GM12878 (cell line): ENCODE measurements around the gene ANXA4. TPM values are rescaled to one million over a fixed set of nuclear protein-coding genes. Genes with fewer than 3 reads are reported as not detected.
A peak's percentile ranks its signal among the peaks of the same experiment; 100 is the strongest.

Source experiments
- ATAC-seq: fragments of 200-7000 bp; cut with Tn5 transposase; 3 replicates; pipeline ENCODE4 v1.9.1; 2020; ENCODE audit warnings: mild to moderate bottlenecking, moderate library complexity
- BruUV-seq: library from RNA; stranded (reverse); fragments of 400-500 nt; replicated peaks from 2 replicates; lab custom pipeline; 2021; lab: Mats Ljungman, UMichigan
- CTCF ChIA-PET: fragments of 300-600 bp; sonication (Branson Sonifier 250); formaldehyde crosslinking; extraction: SDS; loops from one replicate; lab custom pipeline; 2021; ENCODE audit warnings: inconsistent platforms; lab: Yijun Ruan, JAX
- POLR2A ChIA-PET: fragments of 350-600 bp; formaldehyde crosslinking; extraction: SDS; loops from one replicate; lab custom pipeline; 2021; ENCODE audit warnings: inconsistent platforms; lab: Charles Lee
- RAD21 ChIA-PET: fragments of 300-600 bp; sonication (Branson Sonifier 250); formaldehyde crosslinking; loops from one replicate; lab custom pipeline; 2023; ENCODE audit warnings: antibody characterized with exemption; ENCODE audit not compliant: unreplicated experiment; lab: Charles Lee
- SMC1A ChIA-PET: fragments of 300-600 bp; sonication (Branson Sonifier 250); formaldehyde crosslinking; loops from one replicate; lab custom pipeline; 2023; ENCODE audit not compliant: unreplicated experiment, uncharacterized antibody; lab: Charles Lee
- DNase-seq: peaks from one replicate; pipeline ENCODE4 v3.0.0-alpha.2; 2011; ENCODE audit warnings: low read depth, low spot score
- FAIRE-seq: peaks from 3 replicates; lab custom pipeline; 2011; peaks lifted over from hg19 to GRCh38; lab: Jason Lieb, UNC
- H2AFZ ChIP-seq: 2 replicates; pipeline ENCODE4 v1.6.0; 2011; ENCODE audit warnings: low read depth, low read length, control low read depth; ENCODE audit not compliant: control insufficient read depth
- H3K27ac ChIP-seq: 2 replicates; pipeline ENCODE4 v1.5.1; 2011; ENCODE audit warnings: control low read depth; ENCODE audit not compliant: control insufficient read depth, insufficient read depth
- H3K27me3 ChIP-seq, 2 experiments: replicated peaks in 1 of 2; 2 replicates each; pipeline versions ENCODE4 v1.6.0 to v1.6.1; 2011; ENCODE audit warnings: low read length in 1 of 2; ENCODE audit not compliant: control insufficient read depth in 2 of 2, insufficient read depth in 2 of 2
- H3K36me3 ChIP-seq, 2 experiments: 2 replicates each; pipeline ENCODE4 v1.5.1; 2011; ENCODE audit warnings: low read length in 1 of 2; ENCODE audit not compliant: control insufficient read depth in 2 of 2, insufficient read depth in 2 of 2
- H3K4me1 ChIP-seq: 2 replicates; pipeline ENCODE4 v1.6.1; 2011; ENCODE audit warnings: mild to moderate bottlenecking, low read length, moderate library complexity, mixed read lengths; ENCODE audit not compliant: control insufficient read depth, insufficient read depth
- H3K4me2 ChIP-seq: 2 replicates; pipeline ENCODE4 v1.6.0; 2011; ENCODE audit warnings: control low read depth; ENCODE audit not compliant: control insufficient read depth, insufficient read depth
- H3K4me3 ChIP-seq: fragments of 200-600 bp; sonication (generic); 2 replicates; pipeline ENCODE4 v1.5.1; 2016
- H3K79me2 ChIP-seq: 2 replicates; pipeline ENCODE4 v1.6.0; 2011; ENCODE audit warnings: low read length; ENCODE audit not compliant: control insufficient read depth, insufficient read depth
- H3K9ac ChIP-seq: 2 replicates; pipeline ENCODE4 v1.8.0; 2011; ENCODE audit warnings: low read length, control low read depth, mixed read lengths; ENCODE audit not compliant: control insufficient read depth, insufficient read depth
- H3K9me3 ChIP-seq: replicated peaks from 3 replicates; pipeline ENCODE4 v1.5.1; 2011; ENCODE audit warnings: mild to moderate bottlenecking, low read length; ENCODE audit not compliant: control insufficient read depth, insufficient read depth
- H4K20me1 ChIP-seq: 2 replicates; pipeline ENCODE4 v1.6.0; 2011; ENCODE audit not compliant: control insufficient read depth, insufficient read depth
- CHD4 ChIP-seq: fragments of 200-600 bp; sonication (generic); IDR thresholded peaks from 2 replicates; pipeline ENCODE4 v1.6.1; 2016; ENCODE audit warnings: mild to moderate bottlenecking
- HDAC6 ChIP-seq: fragments of 200-600 bp; sonication (generic); IDR thresholded peaks from one replicate; pipeline ENCODE4 v1.8.0; 2017; ENCODE audit warnings: antibody characterized with exemption; ENCODE audit not compliant: unreplicated experiment
- IKZF1 ChIP-seq: fragments of 450-650 bp; conservative IDR thresholded peaks from 2 replicates; pipeline ENCODE4 v1.6.1; 2017; ENCODE audit warnings: antibody characterized with exemption, mild to moderate bottlenecking
- YY1 ChIP-seq: IDR thresholded peaks from 2 replicates; pipeline ENCODE4 v1.6.1; 2011; ENCODE audit warnings: low read depth, mild to moderate bottlenecking, low read length
- ZNF687 ChIP-seq: fragments of 450-650 bp; IDR thresholded peaks from 2 replicates; pipeline ENCODE4 v1.6.1; 2017; ENCODE audit warnings: mild to moderate bottlenecking, moderate library complexity
- WGBS: methylation state at CpG from one replicate; pipeline ENCODE4 v1.1.6; 2016; ENCODE audit warnings: low lambda C conversion rate; ENCODE audit not compliant: insufficient replicate concordance, insufficient coverage; ENCODE audit errors: missing lambda C conversion rate; 5-methylcytosine and 5-hydroxymethylcytosine counted together
- in situ Hi-C: fragments of 300-500 bp; cut with MboI; formaldehyde crosslinking; loops from 9 replicates; pipeline ENCODE4 v1.14.3; 2018; ENCODE audit warnings: mixed read lengths
- intact Hi-C: fragments of 100-400 bp; cut with micrococcal nuclease; formaldehyde crosslinking; loops from one replicate; pipeline ENCODE4 v1.14.2; 2022; ENCODE audit not compliant: unreplicated experiment
- polyA plus RNA-seq, 11 experiments: library from polyadenylated mRNA; depleted of rRNA in 4 of 11; unstranded in 6 of 11; stranded (reverse) in 5 of 11; fragments of >200 nt; fragmentation: Nextera tagmentation in 4 of 11; fragmentation: Illumina TruSeq in 1 of 11; extraction: Ambion mirVana in 4 of 11; extraction: Trizol in 1 of 11; gene quantifications; 1 replicate in 1 of 11; 2 replicates in 10 of 11; pipeline versions ENCODE4 v1.2.1 to v1.2.3, GENCODE V29; 2011 to 2016; ENCODE audit warnings: inconsistent platforms in 2 of 11, missing spikeins in 2 of 11, low read depth in 1 of 11
- total RNA-seq, 4 experiments: library from RNA; depleted of rRNA in 3 of 4; stranded (reverse); fragments of >200 nt in 3 of 4; fragmentation: Illumina TruSeq in 1 of 4; extraction: Trizol in 1 of 4; gene quantifications; 2 replicates each; pipeline versions ENCODE4 v1.2.1 to v1.2.3, GENCODE V29; 2013 to 2021

ANXA4 gene
- total and polyA plus RNA-seq, 10 of the 15 experiments (the other 5 are each of a cell fraction or from before 2014, with no cell fraction given): 16.3 to 97.2 (median 71.0) TPM

GRCh38 chr2:69734035-69734611 is 7.8 kb upstream of the ANXA4 start:
- no peak for FAIRE-seq
- H3K79me2 ChIP-seq: no peaks in the 10 kb centered on the region
- TF ChIP-seq CHD4: no peak
- TF ChIP-seq ZNF687: 0 out of 2 replicates have a peak, but pooled peaks have one; percentile 17
- no peak for TF ChIP-seq YY1
- TF ChIP-seq IKZF1: no peak
- no peak for TF ChIP-seq HDAC6
- TF ChIP-seq, all 136 proteins: peak for 1
- ChIA-PET RAD21 (interaction anchor here (0.7 to 2.9 kb wide), 13 partner anchors 8 to 103 kb away, joined by 3 to 13 read pairs (median 5); partner anchors contain the start of gene ANXA4), SMC1A (interaction anchor here (0.8 to 5.1 kb wide), 20 partner anchors 9 to 179 kb away, joined by 3 to 62 read pairs (median 5); no protein-coding TSS in a partner anchor), POLR2A (interaction anchor here (0.6 to 5.5 kb wide), 8 partner anchors 10 to 332 kb away, joined by 3 to 27 read pairs (median 4); no protein-coding TSS in a partner anchor), CTCF (interaction anchor here (0.6 to 4.0 kb wide), 12 partner anchors 8 to 115 kb away, joined by 3 to 44 read pairs (median 4); no protein-coding TSS in a partner anchor)
- Histone ChIP-seq H3K4me1 (peaks cover 20% of the 10 kb centered on the region), H4K20me1 (no peaks in the 10 kb centered on the region), H3K4me3 (no peak overlapping the region), H2AFZ (no peak overlapping the region), H3K4me2 (no peak overlapping the region), H3K9ac (no peak overlapping the region), H3K27ac (no peak overlapping the region), H3K27me3 (no peaks in the 10 kb centered on the region), H3K9me3 (no peaks in the 10 kb centered on the region), H3K36me3 (no peaks in the 10 kb centered on the region)
- intact Hi-C loops: no loop called here
- DNase-seq (no peak), ATAC-seq (no peak)
- in situ Hi-C loops: no loop called here
- BruUV-seq: no TSS peak
- WGBS: 85% methylated on average over 5 of the region's 5 CpGs
